BLaER1 treated with 17β-estradiol and CSF1 and Interleukin-3, amounts not matched to agents 10 nM and 100 nM (cell line): ENCODE data around the gene FBXO47.
A peak's percentile ranks its signal among the peaks of the same experiment; 100 is the strongest.

Source experiments
- H3K27ac ChIP-seq, 11 experiments: shearing (Covaris generic); formaldehyde crosslinking; 2 replicates each; pipeline ENCODE4 v1.8.1; 2022
- H3K27me3 ChIP-seq, 11 experiments: shearing (Covaris generic); formaldehyde crosslinking; 2 replicates each; pipeline ENCODE4 v1.8.1; 2022
- H3K36me3 ChIP-seq, 11 experiments: shearing (Covaris generic); formaldehyde crosslinking; 2 replicates each; pipeline ENCODE4 v1.8.1; 2022
- H3K4me1 ChIP-seq, 10 experiments: shearing (Covaris generic); formaldehyde crosslinking; 2 replicates each; pipeline ENCODE4 v1.8.1; 2022
- H3K4me2 ChIP-seq, 11 experiments: shearing (Covaris generic); formaldehyde crosslinking; 2 replicates each; pipeline ENCODE4 v1.8.1; 2022
- H3K4me3 ChIP-seq, 10 experiments: shearing (Covaris generic); formaldehyde crosslinking; 2 replicates each; pipeline ENCODE4 v1.8.1; 2022
- H3K9ac ChIP-seq, 11 experiments: shearing (Covaris generic); formaldehyde crosslinking; 2 replicates each; pipeline ENCODE4 v1.8.1; 2022
- H3K9me3 ChIP-seq, 11 experiments: shearing (Covaris generic); formaldehyde crosslinking; replicated peaks in 1 of 11; 2 replicates each; pipeline ENCODE4 v1.8.1; 2022
- H4K20me1 ChIP-seq, 11 experiments: shearing (Covaris generic); formaldehyde crosslinking; 2 replicates each; pipeline ENCODE4 v1.8.1; 2022
- Cebpa-rat ChIP-seq, 11 experiments: shearing (Covaris generic); IDR thresholded peaks; 2 replicates each; pipeline ENCODE4 v1.8.1; 2022

Gene FBXO47

GRCh38 chr17:38892083-38892482, 75.1 kb downstream of the FBXO47 start:
- H3K9ac ChIP-seq, result peak overlapping the region; percentile 38 to 67 (median 57); a peak in 20 of 22 replicates

GRCh38 chr17:38891441-38891840, 75.8 kb downstream of the FBXO47 start:
- Histone ChIP-seq H4K20me1 (peaks cover 13 to 86% (median 35%) of the 10 kb centered on the region in 11 experiments; a peak in 20 of 22 replicates), H3K4me2 (peak overlapping the region; percentile 67 to 98 (median 85)), H3K4me3 (no peak overlapping the region), H3K9me3 (no peaks in the 10 kb centered on the region), H3K36me3 (peaks cover 58 to 97% (median 92%) of the 10 kb centered on the region in 11 experiments), H3K27me3 (no peaks in the 10 kb centered on the region), H3K9ac (peak overlapping the region in 10 of 11 experiments; percentile 28 to 63 (median 53); a peak in 11 of 22 replicates), H3K27ac (peak overlapping the region in 9 of 11 experiments; percentile 10 to 99 (median 80); a peak in 14 of 22 replicates), H3K4me1 (peaks cover 55 to 100% (median 88%) of the 10 kb centered on the region in 10 experiments)
- TF ChIP-seq Cebpa-rat (IDR thresholded peaks at IDR 0.05), result no peak

More at GRCh38 chr17:38892083-38892482, 75.1 kb downstream of the FBXO47 start:
- peaks cover 56 to 100% (median 88%) of the 10 kb centered on the region in 10 experiments for H3K4me1 ChIP-seq
- peak overlapping the region; percentile 67 to 98 (median 85) for H3K4me2 ChIP-seq
- peaks cover 55 to 97% (median 90%) of the 10 kb centered on the region in 11 experiments for H3K36me3 ChIP-seq
- H4K20me1 ChIP-seq, result peaks cover 7 to 86% (median 28%) of the 10 kb centered on the region in 11 experiments; a peak in 18 of 22 replicates
- H3K27ac ChIP-seq, result peak overlapping the region in 10 of 11 experiments; percentile 41 to 99 (median 78); a peak in 19 of 22 replicates
- no peak overlapping the region; a peak in 2 of 20 replicates for H3K4me3 ChIP-seq
- no peak for TF ChIP-seq Cebpa-rat (IDR thresholded peaks at IDR 0.05)
- H3K9me3 ChIP-seq, result no peaks in the 10 kb centered on the region
- H3K27me3 ChIP-seq, result no peaks in the 10 kb centered on the region

- peaks cover 58 to 97% (median 91%) of the 10 kb centered on the region in 11 experiments for H3K36me3 ChIP-seq
- H3K4me3 ChIP-seq, result no peak overlapping the region
Observed at GRCh38 chr17:38890410-38890746, 76.8 kb downstream of the FBXO47 start.

GRCh38 chr17:38889745-38890409, 77.3 kb downstream of the FBXO47 start:
- Histone ChIP-seq H4K20me1 (peaks cover 27 to 98% (median 50%) of the 10 kb centered on the region in 11 experiments; a peak in 20 of 22 replicates), H3K4me3 (no peak overlapping the region), H3K27me3 (no peaks in the 10 kb centered on the region), H3K9me3 (no peaks in the 10 kb centered on the region), H3K27ac (peak overlapping the region in 8 of 11 experiments; percentile 8 to 56 (median 32); a peak in 11 of 22 replicates), H3K9ac (peak overlapping the region in 6 of 11 experiments; percentile 4 to 56 (median 36); a peak in 5 of 22 replicates), H3K36me3 (peaks cover 61 to 97% (median 91%) of the 10 kb centered on the region in 11 experiments), H3K4me2 (peak overlapping the region in 6 of 11 experiments; percentile 2 to 95 (median 44); a peak in 11 of 22 replicates), H3K4me1 (peaks cover 63 to 100% (median 90%) of the 10 kb centered on the region in 10 experiments)
- no peak for TF ChIP-seq Cebpa-rat (IDR thresholded peaks at IDR 0.05)

More at GRCh38 chr17:38890410-38890746, 76.8 kb downstream of the FBXO47 start:
- peak overlapping the region in 7 of 11 experiments; percentile 2 to 95 (median 41); a peak in 11 of 22 replicates for H3K4me2 ChIP-seq
- peak overlapping the region in 8 of 11 experiments; percentile 8 to 56 (median 45); a peak in 10 of 22 replicates for H3K9ac ChIP-seq
- no peak for TF ChIP-seq Cebpa-rat (IDR thresholded peaks at IDR 0.05)
- H3K4me1 ChIP-seq, result peaks cover 58 to 100% (median 88%) of the 10 kb centered on the region in 10 experiments
- no peaks in the 10 kb centered on the region for H3K9me3 ChIP-seq
- peak overlapping the region in 8 of 11 experiments; percentile 8 to 56 (median 32); a peak in 11 of 22 replicates for H3K27ac ChIP-seq
- H3K27me3 ChIP-seq, result no peaks in the 10 kb centered on the region
- peaks cover 23 to 93% (median 45%) of the 10 kb centered on the region in 11 experiments; a peak in 20 of 22 replicates for H4K20me1 ChIP-seq

DNA sequence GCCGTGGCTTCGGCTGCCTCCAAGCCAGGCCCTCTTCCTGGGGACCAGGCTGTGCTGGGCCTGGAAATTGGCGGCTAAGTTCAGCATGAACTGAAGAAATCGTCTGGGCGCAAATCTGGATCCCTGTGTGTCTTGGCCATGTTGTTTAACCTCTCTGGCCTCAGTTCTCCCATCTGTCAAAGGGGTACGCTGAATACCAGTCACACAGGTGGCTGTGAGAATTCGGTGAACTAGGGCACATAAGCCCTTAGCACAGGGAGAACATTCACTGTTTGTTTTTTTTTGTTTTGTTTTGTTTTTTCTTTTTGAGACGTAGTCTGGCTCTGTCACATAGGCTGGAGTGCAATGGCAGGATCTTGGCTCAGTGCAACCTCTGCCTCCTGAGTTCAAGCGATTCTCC, 78.4 kb downstream of the FBXO47 start:
- no peak for TF ChIP-seq Cebpa-rat (IDR thresholded peaks at IDR 0.05)
- H4K20me1 ChIP-seq, result peaks cover 27 to 100% (median 52%) of the 10 kb centered on the region in 11 experiments; a peak in 20 of 22 replicates
- peak overlapping the region in 3 of 11 experiments; percentile 41 to 49 (median 48); a peak in 3 of 22 replicates for H3K4me2 ChIP-seq
- no peak overlapping the region for H3K4me3 ChIP-seq
- peaks cover 62 to 91% (median 84%) of the 10 kb centered on the region in 11 experiments for H3K36me3 ChIP-seq
- H3K9me3 ChIP-seq, result no peaks in the 10 kb centered on the region
- no peaks in the 10 kb centered on the region for H3K27me3 ChIP-seq
- H3K9ac ChIP-seq, result no peak overlapping the region
- peaks cover 67 to 100% (median 90%) of the 10 kb centered on the region in 10 experiments for H3K4me1 ChIP-seq
- peak overlapping the region in 2 of 11 experiments; percentile 13 to 17; a peak in 1 of 22 replicates for H3K27ac ChIP-seq

DNA sequence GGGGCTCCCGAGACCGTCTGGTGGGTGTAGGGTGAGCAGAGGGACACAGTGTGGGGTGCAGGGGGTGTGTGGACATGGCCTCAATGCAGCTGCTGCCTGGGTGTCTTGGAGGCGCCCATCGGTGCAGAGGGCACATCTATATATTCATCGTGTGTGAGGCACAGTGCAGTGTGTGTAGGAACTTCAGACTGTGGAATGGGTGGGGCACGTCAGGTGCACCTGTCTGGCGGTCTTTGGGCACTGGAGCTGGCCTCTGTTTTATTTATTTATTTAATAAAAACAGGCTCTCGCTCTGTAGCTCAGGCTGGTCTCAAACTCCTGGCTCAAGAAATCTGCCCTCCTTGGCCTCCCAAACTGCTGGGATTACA, 80.6 kb downstream of the FBXO47 start:
- Histone ChIP-seq H3K4me3 (no peak overlapping the region), H3K27ac (peak overlapping the region in 8 of 11 experiments; percentile 2 to 91 (median 84); a peak in 9 of 22 replicates), H3K9ac (peak overlapping the region in 6 of 11 experiments; percentile 31 to 80 (median 40); a peak in 4 of 22 replicates), H3K36me3 (peaks cover 50 to 90% (median 82%) of the 10 kb centered on the region in 11 experiments), H3K27me3 (no peaks in the 10 kb centered on the region), H3K9me3 (no peaks in the 10 kb centered on the region), H3K4me1 (peaks cover 67 to 100% (median 90%) of the 10 kb centered on the region in 10 experiments), H4K20me1 (peaks cover 27 to 100% (median 67%) of the 10 kb centered on the region in 11 experiments; a peak in 20 of 22 replicates), H3K4me2 (peak overlapping the region in 10 of 11 experiments; percentile 79 to 98 (median 96); a peak in 14 of 22 replicates)
- no peak for TF ChIP-seq Cebpa-rat (IDR thresholded peaks at IDR 0.05)
